Thymus (tissue), 11 donors: ENCODE results near the gene HSPA4. TPM values are rescaled to one million over a fixed set of nuclear protein-coding genes. Genes with fewer than 3 reads are reported as not detected.

Experiments
- DNase-seq, 9 donors: peaks; one replicate each; pipeline ENCODE4 v3.0.0-alpha.2; 2013; ENCODE audit warnings: low spot score in 9 of 9, low read depth in 6 of 9, missing footprints in 1 of 9
- H3K27ac ChIP-seq, 2 donors: one replicate each; pipeline ENCODE4 v1.5.1; 2013; ENCODE audit warnings: control low read depth in 1 of 2, low read depth in 1 of 2, low read length in 1 of 2, mild to moderate bottlenecking in 1 of 2, moderate library complexity in 1 of 2
- H3K27me3 ChIP-seq, 2 donors: one replicate each; pipeline ENCODE4 v1.5.1; 2013; ENCODE audit warnings: low read length in 1 of 2; ENCODE audit not compliant: control insufficient read depth in 2 of 2, insufficient read depth in 1 of 2
- H3K36me3 ChIP-seq, 2 donors: one replicate each; pipeline ENCODE4 v1.5.1; 2013; ENCODE audit warnings: low read length in 1 of 2, mild to moderate bottlenecking in 1 of 2, moderate library complexity in 1 of 2; ENCODE audit not compliant: control insufficient read depth in 2 of 2, insufficient read depth in 2 of 2
- H3K4me1 ChIP-seq, 2 donors: one replicate each; pipeline ENCODE4 v1.5.1; 2013; ENCODE audit warnings: low read length in 2 of 2; ENCODE audit not compliant: control insufficient read depth in 2 of 2, insufficient read depth in 2 of 2
- H3K4me3 ChIP-seq, 2 donors: one replicate each; pipeline ENCODE4 v1.5.1; 2013; ENCODE audit warnings: low read length in 2 of 2, control low read depth in 1 of 2, mild to moderate bottlenecking in 1 of 2
- H3K9me3 ChIP-seq, 2 donors: one replicate each; pipeline ENCODE4 v1.5.1; 2013; ENCODE audit warnings: low read length in 1 of 2, mild to moderate bottlenecking in 1 of 2; ENCODE audit not compliant: control insufficient read depth in 2 of 2, insufficient read depth in 1 of 2
- WGBS: extraction: QIAGEN DNeasy Blood & Tissue Kit; methylation state at CpG from one replicate; pipeline ENCODE4 v1.1.7; 2013; 5-methylcytosine and 5-hydroxymethylcytosine counted together
- polyA plus RNA-seq: library from polyadenylated mRNA; stranded (reverse); fragments of 200-250 nt; gene quantifications from one replicate; pipeline ENCODE4 v1.2.3, GENCODE V29; 2013
- total RNA-seq: library from RNA; stranded (reverse); fragments of 120-200 nt; gene quantifications from one replicate; pipeline ENCODE4 v1.2.4, GENCODE V29; 2013
- donor health status: healthy.

The HSPA4 gene
- total and polyA plus RNA-seq, 2 donors: 65.4 to 72.0 TPM

DNA sequence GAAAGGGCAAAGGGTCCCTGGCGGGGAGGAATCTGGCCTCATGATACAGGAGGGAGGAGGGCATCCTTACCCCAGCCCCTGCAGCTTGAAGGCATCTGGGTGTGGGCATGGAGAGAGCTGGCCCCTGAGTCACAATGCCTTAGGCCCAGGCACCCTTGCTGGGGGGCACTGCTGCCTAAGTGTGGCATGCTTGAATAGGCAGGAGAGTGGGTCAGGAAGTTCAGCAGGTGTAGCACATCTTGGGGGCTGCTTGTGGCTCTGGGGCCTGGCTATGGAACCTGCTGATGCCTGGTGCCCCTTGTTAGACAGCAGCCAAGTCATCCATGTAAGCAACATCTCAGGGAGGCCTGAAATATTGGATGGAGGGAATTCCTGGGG, 63.1 kb downstream of the HSPA4 start:
- Histone ChIP-seq H3K4me1 (peaks cover 0 to 2% of the 10 kb centered on the region in 2 donors), H3K4me3 (no peak overlapping the region), H3K27me3 (peaks cover 0 to 4% of the 10 kb centered on the region in 2 donors), H3K9me3 (no peaks in the 10 kb centered on the region), H3K36me3 (no peaks in the 10 kb centered on the region), H3K27ac (no peak overlapping the region)
- WGBS: 94% methylated on average over 1 of the region's 1 CpG
- DNase-seq: no peak

DNA sequence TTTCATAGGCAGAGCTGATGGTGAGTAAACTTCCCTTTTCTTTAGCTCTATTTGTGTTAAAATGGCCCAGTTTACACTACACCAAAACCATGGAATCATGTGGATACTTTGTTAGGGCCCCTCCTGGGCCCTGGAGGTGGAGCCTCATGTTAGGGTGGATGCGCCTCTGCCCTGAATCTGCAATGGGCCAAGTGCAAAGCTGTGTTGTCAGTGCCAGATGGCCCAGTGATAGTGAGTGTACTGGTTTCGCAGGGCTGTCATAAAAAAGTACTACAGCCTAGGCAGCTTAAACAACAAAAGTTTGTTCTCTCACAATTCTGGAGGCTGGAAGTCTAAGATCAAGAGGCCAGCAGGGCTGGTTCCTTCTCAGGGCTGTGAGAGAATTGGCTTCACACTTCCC, 64.8 kb downstream of the HSPA4 start:
- H3K27ac ChIP-seq: no peak overlapping the region
- H3K27me3 ChIP-seq: no peaks in the 10 kb centered on the region
- 97% methylated on average over 2 of the region's 2 CpGs for WGBS
- no peaks in the 10 kb centered on the region for H3K9me3 ChIP-seq
- no peaks in the 10 kb centered on the region for H3K4me1 ChIP-seq
- H3K4me3 ChIP-seq: no peak overlapping the region
- H3K36me3 ChIP-seq: no peaks in the 10 kb centered on the region
- DNase-seq: no peak

DNA sequence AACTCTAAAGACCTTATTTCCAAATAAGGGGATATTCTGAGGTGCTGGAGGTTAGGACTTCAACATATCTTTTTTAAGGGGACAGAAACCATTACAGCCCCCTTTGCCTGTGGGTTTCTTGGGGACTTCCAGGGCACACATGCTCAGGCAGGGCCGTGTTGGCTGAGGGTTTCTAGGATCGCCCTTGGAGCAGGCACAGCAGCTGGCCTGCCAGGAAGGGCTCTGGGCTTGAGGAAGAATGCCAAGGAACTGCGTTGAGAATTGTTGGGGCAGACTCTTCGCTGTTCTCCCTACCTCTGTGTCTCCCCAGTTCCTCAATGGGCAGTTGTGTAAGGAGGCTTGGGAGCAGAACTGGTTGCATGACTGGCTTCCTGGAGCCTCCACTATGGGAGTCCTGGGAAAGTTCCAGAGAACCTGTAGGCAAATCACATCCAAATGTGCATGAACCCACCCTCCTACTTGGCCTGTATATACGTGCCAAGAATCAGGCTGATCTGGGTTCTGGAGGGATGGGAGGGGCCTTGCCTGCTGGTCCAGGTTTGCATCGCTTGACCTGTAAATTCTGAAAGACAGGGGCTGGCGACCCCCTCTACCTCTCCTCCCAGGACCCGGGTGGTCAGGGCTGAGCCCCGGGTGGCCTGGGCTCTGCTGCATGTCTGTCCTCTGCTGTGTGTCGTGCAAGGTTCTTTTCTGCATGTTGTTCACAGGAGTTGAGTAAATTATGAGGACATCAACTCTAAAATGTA, 65.5 kb downstream of the HSPA4 start:
- no peak for DNase-seq
- Histone ChIP-seq H3K9me3 (no peaks in the 10 kb centered on the region), H3K4me3 (no peak overlapping the region), H3K4me1 (no peaks in the 10 kb centered on the region), H3K36me3 (no peaks in the 10 kb centered on the region), H3K27me3 (no peaks in the 10 kb centered on the region), H3K27ac (no peak overlapping the region)
- 96% methylated on average over 10 of the region's 10 CpGs for WGBS

DNA sequence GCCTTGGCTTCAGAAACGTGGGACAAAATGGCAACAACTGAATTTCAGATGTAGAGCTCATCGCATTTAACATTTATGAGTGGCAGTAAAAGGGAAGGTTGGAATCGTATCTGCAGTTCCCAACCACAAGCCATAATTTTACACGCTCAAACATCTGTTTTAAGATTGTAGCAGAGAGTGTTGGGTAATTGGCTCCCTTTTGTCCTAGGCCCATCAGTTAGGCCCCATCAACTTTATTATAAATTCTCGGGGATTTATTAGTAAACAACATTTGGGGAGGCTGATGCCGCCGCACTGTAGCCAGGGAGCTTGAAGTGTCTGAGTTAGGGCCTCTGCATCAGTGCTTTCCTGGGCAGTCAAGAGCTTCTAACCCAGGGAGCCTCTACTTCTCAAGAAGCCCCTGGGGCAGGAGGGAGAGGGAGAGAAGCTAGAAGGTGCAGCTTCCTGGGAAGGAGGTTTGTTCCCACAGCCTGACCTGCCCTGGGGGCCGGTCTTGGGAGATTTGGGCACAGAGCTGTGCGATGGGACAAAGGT, 66.2 kb downstream of the HSPA4 start:
- 95% methylated on average over 9 of the region's 9 CpGs for WGBS
- no peak overlapping the region for H3K4me3 ChIP-seq
- H3K4me1 ChIP-seq: no peaks in the 10 kb centered on the region
- no peaks in the 10 kb centered on the region for H3K36me3 ChIP-seq
- no peaks in the 10 kb centered on the region for H3K9me3 ChIP-seq
- H3K27me3 ChIP-seq: no peaks in the 10 kb centered on the region
- DNase-seq: no peak
- H3K27ac ChIP-seq: no peak overlapping the region

DNA sequence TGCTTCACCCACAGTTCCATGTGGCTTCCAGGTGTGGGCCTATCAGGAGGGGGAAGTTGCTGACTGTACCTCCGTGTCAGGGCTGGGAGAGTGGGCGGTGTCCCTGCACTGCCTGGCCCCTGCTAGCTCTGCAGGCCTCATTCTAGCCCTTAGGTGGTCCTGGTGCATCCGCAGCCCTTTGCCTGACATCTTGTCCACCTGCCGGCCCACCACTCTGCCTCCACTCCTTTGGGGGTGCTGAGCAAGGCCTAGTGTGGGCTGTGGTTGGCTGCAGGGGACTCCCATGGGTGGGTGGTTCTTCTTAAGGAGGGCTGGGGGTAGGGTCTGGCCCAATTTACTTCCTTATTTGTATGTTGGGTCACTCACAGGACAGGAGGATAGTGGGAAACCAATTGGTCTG, 66.9 kb downstream of the HSPA4 start:
- H3K4me1 ChIP-seq: no peaks in the 10 kb centered on the region
- no peak overlapping the region for H3K27ac ChIP-seq
- H3K27me3 ChIP-seq: no peaks in the 10 kb centered on the region
- WGBS: 86% methylated on average over 4 of the region's 4 CpGs
- H3K36me3 ChIP-seq: no peaks in the 10 kb centered on the region
- no peak for DNase-seq
- no peaks in the 10 kb centered on the region for H3K9me3 ChIP-seq
- H3K4me3 ChIP-seq: no peak overlapping the region

DNA sequence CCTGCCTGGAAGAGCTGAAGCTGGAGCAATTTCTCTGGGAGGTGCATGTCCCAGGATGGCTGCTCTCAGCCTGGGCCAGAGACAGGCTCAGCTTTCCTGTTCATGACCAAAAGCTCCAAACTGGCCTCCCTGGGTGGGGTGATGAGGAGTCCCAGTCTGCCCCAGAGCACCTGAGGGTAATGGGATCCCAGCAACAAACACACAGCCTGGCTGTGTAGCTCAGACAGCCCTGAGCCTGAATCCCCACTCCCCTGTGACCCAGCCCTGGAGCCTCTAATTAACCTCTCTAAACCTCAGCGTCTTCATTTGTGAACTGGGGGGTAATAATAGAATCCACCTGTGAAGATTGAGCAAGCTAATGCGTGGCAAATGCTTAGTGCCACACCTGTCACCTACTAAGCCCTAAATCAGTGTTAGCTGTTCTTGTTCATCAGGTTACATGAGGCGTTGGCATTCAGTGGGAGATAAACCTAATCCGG, 67.5 kb downstream of the HSPA4 start:
- H3K9me3 ChIP-seq: no peaks in the 10 kb centered on the region
- H3K27ac ChIP-seq: no peak overlapping the region
- WGBS: 96% methylated on average over 4 of the region's 4 CpGs
- DNase-seq: no peak
- H3K4me1 ChIP-seq: no peaks in the 10 kb centered on the region
- no peaks in the 10 kb centered on the region for H3K27me3 ChIP-seq
- no peak overlapping the region for H3K4me3 ChIP-seq
- H3K36me3 ChIP-seq: no peaks in the 10 kb centered on the region

DNA sequence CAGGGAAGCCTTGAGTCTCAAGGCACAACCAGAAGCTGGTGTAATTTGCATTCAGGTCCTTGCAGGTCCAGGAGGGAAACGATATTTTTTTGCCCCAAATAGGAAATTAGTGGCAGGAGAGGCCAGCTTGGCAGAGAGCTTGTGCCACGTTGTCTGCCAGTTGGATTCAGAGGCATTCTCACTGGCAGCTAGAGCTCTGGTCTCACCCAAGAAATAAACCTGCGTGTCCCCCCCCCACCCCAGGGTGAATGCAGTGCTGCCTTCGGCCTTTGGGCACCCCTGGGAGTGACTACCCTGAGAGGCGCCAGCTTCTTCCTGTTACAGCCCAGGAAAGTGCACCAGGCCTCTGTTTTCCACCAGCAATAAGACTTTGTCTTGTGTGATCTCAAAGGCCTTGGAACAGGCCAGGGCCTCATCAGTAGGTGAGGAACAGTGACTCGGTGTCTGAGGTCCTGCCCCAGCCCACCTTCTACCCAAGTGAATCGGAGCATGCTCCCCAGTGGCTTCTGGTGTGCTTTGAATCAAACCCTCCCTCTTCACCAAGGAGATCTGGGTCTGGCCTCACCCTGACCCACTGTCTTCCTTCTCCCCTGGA, 68.4 kb downstream of the HSPA4 start:
- Histone ChIP-seq H3K27ac (no peak overlapping the region), H3K4me3 (no peak overlapping the region), H3K27me3 (no peaks in the 10 kb centered on the region), H3K36me3 (no peaks in the 10 kb centered on the region), H3K4me1 (no peaks in the 10 kb centered on the region), H3K9me3 (no peaks in the 10 kb centered on the region)
- whole genome bisulfite sequencing: 88% methylated on average over 7 of the region's 7 CpGs
- DNase-seq: no peak

DNA sequence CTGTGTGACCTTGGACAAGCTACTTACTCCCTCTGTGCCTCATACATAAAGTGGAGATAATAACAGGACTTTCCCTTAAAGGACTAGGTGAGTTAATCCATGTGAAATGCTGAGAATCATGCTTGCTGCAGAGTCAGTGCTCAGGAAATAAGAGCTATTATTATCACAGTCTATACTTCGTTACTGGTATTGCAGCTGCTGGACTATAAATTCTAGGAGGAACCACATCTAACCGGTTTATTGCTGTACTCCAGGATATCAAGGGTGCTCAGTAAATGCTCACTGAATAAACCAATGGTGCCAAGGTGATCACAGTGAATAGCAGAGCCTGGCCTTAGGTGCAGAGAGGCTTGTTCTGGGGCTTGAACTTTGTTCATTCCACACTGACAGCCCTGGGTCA, 69.3 kb downstream of the HSPA4 start:
- 43% methylated on average over 2 of the region's 2 CpGs for WGBS
- Histone ChIP-seq H3K27ac (no peak overlapping the region), H3K4me1 (no peaks in the 10 kb centered on the region), H3K4me3 (no peak overlapping the region), H3K27me3 (peaks cover 0 to 2% of the 10 kb centered on the region in 2 donors), H3K9me3 (no peaks in the 10 kb centered on the region), H3K36me3 (no peaks in the 10 kb centered on the region)
- no peak for DNase-seq

DNA sequence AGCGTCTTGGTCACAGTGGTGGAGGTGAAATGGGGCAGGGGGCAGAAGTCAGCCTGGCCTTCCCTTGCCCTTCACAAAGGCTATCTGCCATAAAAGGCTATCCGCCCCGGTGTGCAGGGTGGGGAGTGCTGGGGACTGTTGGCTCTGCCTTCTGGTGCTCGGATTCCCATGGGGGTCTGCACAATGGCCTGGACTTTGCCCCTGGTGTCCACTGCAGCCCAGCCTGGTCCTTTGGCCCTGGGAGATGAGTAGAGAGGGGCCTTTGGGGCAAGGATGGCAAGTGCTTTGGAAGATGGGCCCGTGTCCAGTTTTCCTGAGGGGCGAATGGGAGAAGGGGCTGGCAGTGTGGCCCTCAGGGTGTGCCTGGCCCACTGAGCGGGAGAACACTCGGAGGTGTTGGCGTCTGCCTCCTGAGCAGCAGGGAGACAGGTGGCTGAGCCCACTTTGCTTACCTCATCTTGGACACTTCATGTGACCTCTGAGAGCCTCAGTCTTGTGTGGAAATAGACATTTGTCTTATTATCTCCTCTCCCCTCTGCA, 69.9 kb downstream of the HSPA4 start:
- 92% methylated on average over 9 of the region's 9 CpGs for WGBS
- Histone ChIP-seq H3K27ac (no peak overlapping the region), H3K36me3 (no peaks in the 10 kb centered on the region), H3K4me3 (no peak overlapping the region), H3K9me3 (no peaks in the 10 kb centered on the region), H3K27me3 (peaks cover 0 to 3% of the 10 kb centered on the region in 2 donors), H3K4me1 (no peaks in the 10 kb centered on the region)
- DNase-seq: no peak
